CMK (cell line): ENCODE data around the gene SLC7A14.

Experiments
- DNase-seq: peaks from one replicate; pipeline ENCODE4 v3.0.0-alpha.2; 2010; ENCODE audit warnings: low read depth

Gene SLC7A14

DNA sequence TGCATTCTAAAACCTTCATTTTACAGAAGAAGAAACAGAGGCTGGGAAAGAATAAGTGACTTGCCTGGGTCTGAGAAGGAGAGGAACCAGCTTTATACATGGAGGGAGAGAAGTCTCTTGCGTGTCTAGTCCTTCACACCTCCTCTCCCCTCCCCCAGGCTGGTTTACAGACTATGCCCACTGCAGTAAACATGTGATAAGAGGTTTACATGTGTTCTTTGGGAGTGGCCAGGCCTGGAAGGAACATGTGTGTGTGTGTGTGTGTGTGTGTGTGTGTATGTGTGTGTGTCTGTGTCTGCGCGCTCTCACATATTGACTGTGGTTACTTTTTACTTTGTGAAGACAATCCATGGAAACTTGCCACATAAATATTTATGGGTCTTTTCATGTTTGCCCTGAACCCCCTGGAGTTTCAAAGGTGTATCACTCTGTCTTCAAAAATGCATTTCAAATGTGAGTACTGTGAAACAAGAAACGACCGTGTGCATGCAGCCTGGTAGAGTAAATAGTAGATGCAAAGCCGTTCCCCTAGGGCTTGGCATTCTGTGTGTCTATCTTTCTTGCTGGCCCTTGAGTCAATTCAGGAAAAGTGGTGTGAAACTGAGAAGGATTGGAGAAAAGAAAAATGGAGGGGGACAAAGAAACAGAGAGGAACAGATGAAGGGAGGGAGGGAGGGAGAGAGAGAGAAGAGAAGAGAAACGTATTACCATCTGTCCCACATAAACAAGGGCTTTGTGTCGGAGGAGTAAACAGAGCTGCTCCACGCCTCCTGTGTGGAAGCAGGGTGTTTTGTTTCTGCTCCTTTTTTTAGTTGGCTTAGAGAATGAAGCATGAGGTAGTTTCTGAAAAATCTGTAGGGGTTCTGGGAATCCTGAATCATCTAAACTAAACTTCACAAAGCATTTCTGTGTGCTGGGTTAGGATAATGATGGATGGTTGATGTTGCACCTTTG lies 115.5 kb downstream of the SLC7A14 start:
- no peak for DNase-seq

DNA sequence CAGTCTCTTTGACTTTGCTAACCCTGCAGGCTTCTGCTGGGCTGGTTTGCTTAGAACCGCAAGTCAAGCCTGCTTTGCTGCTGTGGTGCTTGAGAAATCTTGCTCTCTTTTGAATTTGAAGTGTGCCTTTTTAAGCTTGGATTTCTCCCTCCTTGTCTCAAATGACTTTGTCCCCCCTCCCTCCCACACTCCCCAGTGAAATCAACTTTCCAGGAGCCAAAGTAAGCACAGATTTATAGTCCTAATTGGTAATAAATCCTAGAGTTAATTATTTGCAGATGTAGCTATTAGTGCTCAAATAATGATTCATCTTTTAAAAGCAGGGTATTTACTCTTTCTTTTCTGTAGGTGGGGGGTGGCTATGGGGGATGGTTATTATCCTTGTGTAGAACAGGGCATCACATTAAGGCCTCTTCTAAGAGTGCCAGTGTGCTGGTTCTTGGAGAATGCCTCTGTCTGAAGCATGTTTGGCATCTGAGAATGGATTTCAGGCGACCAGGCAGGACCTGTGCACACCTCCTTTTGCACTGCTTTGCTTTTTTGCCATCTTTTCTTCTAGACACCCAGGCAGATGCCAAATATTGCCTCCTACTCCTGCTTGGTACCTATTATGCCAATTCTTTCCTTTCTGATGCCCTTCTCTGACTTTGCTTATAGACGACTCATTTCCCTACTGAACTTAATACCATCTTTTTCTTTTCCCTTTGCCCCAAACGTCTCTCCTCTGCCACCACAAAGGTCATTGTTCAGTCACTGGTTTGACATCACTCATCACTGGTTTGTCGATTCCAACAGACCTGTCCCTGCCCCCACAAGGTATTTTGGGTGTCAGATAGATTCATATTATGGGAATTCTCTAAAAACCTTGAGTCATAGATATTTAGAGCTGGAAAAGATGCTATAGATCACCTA lies 116.5 kb downstream of the SLC7A14 start:
- no peak for DNase-seq

DNA sequence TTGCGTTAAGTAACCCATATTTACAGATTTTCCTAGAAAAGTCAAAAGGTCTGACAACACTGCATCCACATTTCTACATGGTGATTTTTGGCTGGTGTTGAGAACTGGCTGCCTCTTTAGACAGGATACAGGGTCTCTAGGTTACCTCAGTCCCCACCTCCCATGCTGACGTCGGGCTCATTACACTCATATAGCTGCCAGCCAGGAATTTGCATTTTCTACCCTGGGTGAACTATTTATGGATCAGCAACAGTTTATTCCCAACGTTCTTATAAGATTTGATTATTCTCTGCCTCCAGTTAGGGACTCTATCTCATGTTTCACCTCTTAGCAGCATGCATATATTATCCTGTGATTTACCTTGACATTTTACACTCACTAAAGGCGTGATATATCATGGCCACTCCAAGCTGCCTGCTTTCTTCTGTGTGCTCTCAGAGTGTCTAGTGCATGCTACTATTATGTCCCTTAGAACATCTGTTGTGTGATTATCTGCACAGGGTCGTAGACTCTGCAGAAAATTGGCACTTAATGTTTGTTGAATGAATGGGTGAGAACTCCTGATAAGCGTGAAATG lies 118.2 kb downstream of the SLC7A14 start:
- no peak for DNase-seq

DNA sequence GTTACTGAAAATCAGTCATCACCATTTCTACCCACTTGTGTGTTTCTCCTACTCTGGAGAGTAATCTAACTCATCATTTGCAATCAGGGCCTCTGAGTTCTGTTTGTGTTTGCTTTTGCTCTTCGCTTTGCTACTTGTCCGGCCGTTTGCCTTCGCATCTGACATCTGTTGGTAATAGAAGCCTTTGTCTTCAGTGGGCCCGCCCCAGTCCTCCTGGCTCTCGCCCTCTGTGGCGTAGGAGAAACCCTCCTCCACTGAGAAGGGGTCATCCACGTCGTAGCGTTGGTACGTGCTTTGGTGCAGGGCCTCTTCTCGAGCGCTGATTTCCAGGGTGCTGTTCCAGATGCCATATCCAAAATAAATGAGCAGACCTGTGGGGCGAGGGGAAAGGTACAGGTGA lies 118.9 kb downstream of the SLC7A14 start:
- no peak for DNase-seq

DNA sequence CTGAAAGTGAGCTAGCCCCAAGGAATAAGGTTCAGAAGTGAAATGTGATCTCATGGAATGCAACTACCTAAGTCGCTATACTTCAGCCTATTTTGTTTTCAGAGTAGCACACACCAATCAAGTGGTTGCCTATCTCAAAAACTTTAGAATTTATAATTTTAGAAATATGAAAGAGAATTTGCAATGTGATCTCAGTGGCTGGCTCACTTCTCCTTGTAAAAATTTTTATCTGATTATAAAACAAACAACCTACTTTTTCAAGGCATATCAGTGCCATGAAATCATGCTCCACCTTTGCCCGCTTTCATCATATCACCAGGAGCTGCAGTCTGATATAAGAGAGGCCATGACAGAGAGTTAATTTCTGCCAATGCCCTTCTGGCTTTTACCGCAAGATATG lies 119.9 kb downstream of the SLC7A14 start:
- no peak for DNase-seq

DNA sequence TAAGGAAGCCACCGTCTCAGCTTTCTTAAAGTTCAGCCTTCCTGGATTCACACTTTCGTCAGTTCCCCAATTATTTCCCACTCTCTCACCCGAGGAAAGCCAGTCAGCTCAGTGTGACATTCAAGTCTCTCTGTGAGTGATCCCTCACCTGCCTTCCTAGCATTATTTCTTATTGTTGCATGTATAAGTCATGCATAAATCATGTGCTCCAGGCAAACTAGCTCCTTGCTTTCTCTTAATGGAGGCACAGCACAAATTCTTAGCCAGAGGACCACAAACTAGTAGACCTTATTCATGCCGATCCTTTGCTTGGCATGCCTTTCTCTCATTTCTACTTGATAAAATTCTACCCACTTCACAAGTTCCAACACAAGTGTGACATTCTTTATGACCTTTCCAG lies 122.9 kb downstream of the SLC7A14 start:
- DNase-seq, result no peak

DNA sequence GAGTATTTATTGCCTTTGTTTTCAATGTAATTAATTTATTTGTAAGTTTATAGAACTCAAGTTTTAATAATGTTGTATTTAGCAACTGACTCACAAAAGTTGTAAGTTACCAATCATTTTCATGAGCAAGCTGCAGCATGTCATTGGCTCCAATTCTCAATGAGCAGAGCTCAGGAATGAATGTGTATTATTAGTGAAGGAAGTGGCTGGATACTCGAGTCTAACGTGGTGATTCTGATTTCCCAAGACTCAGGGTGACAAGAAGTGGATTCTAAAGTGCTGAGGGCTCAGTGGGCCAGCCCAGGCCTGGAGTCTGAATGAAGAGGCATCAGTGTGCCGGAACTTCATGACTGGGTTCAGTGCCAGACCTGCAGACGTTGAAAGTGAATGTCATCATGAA lies 127.6 kb downstream of the SLC7A14 start:
- DNase-seq, result no peak

DNA sequence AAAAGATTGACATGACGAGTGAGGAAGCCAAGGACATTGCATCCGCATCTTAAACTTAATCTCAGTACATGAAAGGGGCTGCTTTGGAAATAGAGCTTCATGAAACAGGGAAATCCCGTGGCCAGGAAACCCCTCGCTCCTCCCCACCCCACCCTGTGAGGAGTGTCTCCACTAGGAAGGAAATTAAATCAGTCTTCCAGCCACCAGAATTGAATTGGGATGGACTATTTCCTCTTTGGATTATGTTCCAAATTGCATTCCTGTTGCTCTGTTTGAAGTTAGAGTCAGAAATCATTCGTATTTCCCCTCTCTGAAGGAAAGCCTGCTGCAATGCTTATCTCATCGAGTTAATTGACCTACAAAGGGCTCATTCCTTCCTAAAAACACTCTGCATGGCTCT lies 131.4 kb downstream of the SLC7A14 start:
- DNase-seq, result no peak

DNA sequence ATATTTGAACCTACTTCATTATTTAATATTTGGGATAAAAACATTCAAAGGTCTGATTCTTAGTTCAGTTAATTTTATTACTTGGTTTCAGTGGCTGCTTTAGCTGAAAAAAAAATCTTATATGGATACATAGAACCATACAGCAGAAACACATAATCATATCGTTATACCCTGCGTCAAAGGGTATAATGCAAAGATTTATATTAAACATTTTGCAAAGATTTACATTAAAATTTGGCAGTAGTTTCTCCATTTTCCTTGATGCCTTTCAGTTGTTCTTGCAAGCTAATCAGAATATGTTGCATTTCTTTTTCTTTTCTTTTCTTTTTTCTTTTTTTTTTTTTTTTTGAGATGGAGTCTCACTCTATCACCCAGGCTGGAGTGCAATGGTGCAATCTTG lies 135.8 kb downstream of the SLC7A14 start:
- no peak for DNase-seq

DNA sequence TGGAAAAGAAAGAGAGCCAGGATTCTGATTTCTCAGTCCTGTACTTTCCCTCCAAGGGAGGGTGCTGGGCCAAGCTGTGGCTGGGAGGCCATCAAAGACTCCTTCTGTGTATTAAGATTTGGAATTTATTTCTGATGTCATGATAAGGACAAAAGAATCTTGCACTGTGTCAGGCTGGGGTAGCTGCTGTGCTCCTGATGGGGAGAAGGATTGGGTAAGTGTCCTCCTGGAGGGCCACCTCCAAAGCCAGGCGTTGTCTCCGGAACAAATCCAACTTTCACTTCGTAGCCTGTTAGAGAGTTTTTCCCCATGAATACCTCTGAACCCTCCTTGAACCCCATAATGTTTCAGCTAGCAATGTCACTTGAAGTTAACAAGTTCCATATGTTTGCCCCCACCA lies 137.3 kb downstream of the SLC7A14 start:
- DNase-seq, result no peak

DNA sequence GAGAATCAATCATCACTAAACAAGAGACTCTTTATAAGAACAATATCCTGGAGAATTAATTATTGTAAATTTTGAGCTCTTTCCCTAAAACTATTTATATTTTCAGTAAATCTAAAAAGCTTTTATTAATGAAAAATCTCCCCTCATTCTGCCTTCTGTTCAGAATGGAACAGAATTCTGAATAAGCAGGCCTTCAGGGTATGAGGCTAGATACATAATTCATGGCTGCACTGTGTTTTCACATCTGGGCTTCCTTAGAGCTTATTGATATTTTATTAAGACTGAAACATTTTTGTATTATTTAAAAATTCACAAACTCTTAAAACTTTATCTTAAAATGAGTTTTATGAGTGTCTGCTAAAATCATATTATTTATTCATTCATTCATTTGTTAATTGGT lies 142.4 kb downstream of the SLC7A14 start:
- DNase-seq, result no peak

DNA sequence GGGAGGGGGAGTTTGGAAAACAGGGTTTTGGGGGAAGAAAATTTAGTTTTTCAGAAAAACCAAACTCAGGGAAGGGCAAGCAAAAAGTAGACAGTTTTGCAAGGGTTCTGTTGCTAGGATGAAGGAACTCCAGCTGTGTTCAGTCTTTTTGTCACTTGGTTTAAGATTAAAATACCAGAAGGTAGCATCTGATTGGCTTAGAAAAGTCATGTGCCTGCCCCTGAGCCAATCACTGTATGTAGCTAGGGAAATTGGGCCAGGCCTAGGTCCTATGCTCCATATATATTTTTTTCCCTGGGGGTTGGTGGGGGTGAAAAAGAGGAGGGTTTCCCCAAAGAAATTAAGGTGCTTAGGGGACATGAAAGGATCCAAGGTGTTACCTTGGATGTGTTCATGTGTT lies 142.9 kb downstream of the SLC7A14 start:
- DNase-seq, result no peak

DNA sequence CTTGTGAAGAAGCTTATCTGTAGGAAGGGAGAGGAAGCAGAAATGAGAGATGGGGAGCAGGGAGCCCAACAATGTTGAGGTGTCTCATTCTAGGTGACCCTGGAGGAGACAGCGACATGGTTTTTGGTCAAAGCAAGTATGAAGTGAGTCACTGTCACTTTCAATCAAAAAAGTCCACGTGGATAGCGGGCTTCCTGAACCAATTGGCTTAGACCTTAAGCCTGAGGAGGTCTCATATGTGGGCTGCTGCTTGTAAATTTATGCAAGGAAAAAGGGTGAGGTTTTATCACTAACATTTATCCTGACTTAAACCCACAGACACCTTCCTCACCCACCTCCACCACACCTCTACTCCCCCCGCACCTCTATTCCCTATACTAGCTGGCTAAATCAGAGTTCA lies 144.5 kb downstream of the SLC7A14 start:
- no peak for DNase-seq

DNA sequence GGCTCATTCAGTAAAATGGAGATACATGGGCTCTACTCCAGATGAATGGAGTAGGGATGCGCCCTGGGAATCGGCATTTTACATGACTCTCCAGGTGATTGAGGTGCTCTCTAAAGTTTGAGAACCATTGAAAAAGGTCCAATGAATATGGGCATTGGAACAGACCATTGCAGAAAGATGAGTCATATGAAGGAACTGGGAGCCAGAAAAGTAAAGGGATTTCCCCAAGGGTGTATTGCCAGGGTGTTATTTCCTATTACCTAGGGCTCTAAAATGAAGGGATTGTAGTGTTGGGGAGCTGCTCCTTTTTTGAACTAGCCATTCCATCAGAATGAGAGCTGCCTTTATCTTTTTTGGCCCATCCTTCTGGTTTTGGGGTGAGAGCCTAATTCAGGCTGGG lies 145.5 kb downstream of the SLC7A14 start:
- no peak for DNase-seq

DNA sequence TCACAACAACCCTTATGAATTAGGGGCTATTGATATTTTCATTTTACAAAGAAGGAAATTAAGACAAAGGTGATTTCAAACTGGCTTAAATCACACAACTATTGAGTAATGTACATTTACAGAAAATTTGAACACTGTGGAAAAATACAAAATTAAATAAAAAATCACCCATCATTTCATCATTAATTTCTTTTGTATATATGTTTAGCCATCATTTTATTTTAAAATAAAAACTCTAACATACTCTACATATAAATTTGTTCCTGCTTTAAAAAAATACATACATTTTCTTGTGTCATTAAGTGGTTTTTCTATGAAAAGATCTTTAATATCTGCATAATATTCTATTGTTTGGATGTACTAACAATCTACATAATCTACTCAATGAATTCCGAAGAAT lies 147.0 kb downstream of the SLC7A14 start:
- DNase-seq, result no peak

DNA sequence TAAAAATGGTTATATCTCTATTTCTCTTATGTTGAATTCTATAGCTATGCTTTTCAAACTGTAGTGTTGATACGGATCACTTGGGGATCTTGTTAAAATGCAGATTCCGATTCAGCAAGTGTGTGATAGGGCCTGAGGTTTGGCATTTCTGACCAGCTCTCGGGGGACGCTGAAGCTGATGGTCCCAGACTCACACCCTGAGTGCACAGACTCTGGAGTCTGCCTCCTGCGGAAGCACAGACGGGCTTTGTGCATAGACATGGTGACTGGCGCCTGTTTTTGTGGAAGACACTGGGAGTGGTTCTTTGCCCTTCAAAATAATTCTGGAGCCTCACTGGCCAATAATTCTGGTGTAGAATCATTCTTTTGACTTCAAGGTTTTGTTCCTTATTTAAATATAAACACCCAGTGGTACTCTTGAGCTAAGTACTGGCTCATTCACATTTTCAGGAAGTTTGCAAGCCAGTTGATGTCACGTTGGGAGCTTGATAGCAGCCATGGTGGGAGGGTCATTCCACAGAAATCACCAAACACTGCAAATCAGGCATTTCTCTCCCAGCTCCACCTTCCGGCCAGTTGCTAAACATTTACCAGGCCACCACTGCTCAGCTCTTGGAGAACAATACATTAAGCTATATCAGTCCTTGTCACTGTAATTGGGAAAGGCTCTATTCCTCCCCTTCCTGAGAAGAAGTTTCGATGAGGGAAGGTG lies 148.0 kb downstream of the SLC7A14 start:
- no peak for DNase-seq

DNA sequence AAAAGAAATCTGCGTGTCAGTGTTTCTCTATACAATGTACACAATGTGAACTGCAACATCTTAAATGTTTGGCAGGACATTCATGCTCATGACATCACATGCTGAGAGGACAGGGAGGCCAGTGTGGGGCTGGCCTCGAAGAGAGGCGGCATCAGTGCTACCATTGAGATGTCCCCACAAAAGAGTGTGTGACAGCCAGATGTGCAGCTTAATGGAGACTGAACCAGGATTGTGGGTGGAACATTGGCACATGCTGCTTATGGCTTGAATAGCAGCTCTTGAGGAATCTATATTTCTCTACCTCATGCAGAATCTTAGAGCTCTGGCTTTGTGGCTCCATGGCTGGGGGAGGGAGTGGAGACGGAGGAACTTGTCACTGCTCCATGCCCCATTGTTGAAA lies 148.7 kb downstream of the SLC7A14 start:
- no peak for DNase-seq

DNA sequence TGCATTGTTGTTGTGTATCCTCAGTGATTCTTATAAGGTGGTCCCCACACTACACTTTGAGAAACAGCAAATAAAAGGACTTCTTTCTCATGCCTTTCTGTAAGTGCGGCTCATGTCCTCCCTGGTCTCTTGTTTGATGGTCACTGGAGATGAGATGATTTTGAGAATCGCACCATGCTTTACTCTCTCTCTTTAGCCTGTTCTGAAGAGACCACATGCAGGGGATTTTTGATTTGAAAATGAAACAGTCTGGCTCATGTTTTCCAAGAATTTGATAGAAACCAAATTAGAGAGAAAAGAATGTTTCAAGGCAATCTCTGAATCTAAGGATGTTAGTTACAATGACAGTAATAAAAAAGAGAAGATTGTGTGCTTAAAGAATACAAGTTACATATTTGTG lies 149.2 kb downstream of the SLC7A14 start:
- DNase-seq, result no peak

DNA sequence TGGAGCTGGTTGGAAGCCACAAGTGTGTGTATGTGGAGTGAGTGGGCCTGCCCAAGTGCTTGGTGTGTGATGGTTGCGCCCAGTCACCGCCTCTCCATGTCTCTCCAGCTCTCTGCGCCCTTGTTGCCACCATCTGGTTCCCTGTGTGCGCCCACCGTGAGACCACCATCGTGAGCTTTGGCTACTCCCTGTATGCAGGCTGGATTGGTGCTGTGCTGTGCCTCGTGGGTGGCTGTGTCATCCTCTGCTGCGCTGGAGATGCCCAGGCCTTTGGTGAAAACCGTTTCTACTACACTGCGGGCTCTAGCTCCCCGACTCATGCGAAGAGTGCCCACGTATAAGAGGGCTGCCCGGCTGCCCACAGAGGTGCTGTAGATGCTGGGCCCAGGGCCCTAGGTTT lies 153.5 kb downstream of the SLC7A14 start:
- no peak for DNase-seq

DNA sequence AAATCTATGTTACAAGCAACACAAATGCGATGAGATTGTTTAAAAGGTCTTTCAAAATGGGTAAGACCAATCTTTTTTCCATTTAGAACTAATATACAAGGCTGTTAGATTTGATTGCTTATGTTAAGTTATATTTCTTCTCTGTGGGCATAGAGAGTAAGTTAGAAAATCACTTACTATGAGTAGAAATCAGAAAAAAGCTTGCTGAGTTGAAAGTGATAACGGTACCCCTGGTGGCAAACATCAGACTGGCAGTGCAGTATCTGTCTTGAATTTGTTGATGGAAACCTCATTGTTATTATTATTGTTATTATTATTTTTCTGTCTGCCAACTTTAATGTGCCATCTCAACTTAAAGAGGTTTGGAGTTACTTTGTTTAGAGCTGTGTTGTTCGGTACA lies 154.8 kb downstream of the SLC7A14 start:
- DNase-seq, result no peak

DNA sequence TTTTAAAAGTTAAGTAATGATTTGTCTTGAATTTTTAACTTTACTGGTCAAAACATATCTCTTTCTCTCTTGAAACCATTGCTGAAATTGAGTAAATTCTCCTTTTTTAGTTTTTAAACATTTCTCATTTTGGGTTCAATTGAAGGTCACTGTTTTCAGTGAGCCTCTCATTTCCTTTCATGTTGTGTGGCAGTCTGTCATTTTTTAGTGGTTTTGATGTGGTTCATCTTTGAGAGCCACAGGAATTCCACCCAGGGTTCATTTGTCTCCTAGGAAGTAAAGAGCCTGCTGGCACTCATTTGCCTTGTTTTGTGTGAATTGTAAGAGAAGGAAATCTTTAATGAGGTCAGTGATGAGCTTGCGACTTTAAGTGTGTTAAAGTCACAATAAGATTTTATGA lies 156.8 kb downstream of the SLC7A14 start:
- no peak for DNase-seq

DNA sequence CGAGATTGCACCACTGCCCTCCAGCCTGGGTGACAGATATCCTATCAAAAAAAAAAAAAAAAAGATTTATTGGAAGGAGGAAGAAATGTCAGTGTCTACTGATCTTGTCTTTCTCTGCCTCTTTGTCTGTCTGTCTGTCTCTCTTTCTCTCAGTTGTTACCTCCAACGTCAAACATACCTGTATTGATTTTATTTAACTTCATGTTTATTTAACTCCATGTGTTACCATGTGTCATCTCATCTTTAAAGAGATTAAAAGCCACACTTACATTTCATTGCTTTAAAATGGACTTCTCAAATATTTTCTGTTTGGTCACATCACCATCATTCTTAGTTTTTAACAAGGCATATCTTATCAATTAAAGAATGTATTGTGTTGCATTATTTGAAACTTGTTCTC lies 157.8 kb downstream of the SLC7A14 start:
- DNase-seq, result no peak
